ENCODE measurements around the gene CDNF.

CDNF gene

GRCh38 chr10:14838582-14839304 lies 906 bp upstream of the CDNF start:
- TF ChIP-seq, protein P1, sequence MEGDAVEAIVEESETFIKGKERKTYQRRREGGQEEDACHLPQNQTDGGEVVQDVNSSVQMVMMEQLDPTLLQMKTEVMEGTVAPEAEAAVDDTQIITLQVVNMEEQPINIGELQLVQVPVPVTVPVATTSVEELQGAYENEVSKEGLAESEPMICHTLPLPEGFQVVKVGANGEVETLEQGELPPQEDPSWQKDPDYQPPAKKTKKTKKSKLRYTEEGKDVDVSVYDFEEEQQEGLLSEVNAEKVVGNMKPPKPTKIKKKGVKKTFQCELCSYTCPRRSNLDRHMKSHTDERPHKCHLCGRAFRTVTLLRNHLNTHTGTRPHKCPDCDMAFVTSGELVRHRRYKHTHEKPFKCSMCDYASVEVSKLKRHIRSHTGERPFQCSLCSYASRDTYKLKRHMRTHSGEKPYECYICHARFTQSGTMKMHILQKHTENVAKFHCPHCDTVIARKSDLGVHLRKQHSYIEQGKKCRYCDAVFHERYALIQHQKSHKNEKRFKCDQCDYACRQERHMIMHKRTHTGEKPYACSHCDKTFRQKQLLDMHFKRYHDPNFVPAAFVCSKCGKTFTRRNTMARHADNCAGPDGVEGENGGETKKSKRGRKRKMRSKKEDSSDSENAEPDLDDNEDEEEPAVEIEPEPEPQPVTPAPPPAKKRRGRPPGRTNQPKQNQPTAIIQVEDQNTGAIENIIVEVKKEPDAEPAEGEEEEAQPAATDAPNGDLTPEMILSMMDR (conservative IDR thresholded peaks at IDR 0.05) = no peak
- peak overlapping the region; percentile 93 for H3K27ac ChIP-seq

DNA sequence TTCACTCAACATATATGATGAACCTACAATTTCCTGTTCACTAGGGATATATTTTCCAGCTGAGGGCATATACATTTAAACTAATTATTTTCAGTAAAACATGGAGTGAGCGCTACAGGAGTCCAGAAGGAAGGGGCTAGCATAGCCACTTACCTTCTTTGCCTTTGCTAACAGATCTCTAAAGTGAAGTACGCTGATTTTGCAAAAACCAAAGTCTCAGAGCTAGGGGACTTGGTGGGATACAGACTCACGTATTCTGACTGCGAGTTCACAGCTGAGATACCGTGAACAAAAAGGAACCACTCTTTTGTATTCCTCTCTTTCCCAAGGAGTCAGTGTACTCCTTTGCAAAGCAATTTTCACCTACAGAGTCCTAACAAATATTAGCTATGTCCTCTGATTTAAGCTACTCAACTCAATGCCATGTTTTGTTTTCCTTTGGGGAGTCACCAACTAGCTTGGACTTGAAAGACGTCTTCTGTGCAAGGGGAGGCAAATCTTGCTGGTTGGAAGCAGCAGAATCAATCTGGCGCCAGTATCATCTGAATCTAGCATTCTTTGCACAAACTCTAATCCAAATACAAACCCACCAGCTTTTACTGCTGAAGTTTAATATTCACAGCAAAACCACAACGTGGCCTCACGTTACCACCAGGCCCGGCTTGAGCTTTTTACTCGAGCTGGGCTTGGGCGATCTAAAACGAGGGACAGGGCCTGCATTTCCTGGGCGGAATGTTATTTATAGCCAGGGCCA lies 657 bp downstream of the CDNF start:
- peak overlapping the region; percentile 93 for H3K27ac ChIP-seq
- TF ChIP-seq, protein P1 (conservative IDR thresholded peaks at IDR 0.05) = no peak

DNA sequence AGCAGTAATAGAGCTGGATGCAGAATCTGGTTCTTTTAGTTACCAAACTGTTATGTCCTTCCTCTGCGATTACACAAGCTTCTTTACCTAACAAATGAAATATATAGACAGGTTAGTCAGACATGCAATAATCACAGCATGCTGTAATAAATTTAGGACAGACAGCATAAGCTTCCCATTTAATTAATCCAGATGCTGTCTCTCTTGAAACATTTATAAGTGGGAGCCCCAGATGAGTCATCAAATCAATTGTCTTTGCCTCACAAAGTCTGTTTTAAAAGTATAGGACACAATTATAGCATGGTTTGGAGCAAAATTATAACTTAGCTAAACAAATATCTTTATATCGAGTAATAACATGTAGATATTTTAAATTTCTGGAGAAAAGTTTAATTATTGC lies 1.6 kb downstream of the CDNF start:
- no peak overlapping the region; the same call in 1 of the 2 replicates for H3K27ac ChIP-seq
- TF ChIP-seq, protein P1 (conservative IDR thresholded peaks at IDR 0.05) = no peak

DNA sequence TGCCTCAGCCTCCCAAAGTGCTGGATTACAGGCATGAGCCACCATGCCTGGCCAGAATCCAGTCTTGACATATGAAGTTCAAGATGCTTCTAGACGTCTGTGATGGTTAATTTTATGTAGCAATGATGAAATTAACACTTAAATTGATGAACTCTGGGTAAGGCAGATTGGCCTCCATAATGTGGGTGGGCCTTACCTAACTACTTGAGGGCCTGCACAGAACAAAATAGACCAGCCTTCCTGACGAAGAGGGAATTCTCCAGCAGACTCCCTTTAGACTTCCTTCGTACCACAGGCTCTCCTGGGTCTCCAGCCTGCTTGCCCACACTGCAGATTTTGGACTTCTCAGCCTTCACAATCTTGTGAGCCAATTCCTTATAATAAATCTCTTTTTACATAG lies 4.7 kb downstream of the CDNF start:
- H3K27ac ChIP-seq = no peak overlapping the region
- TF ChIP-seq, protein P1 (conservative IDR thresholded peaks at IDR 0.05) = no peak

DNA sequence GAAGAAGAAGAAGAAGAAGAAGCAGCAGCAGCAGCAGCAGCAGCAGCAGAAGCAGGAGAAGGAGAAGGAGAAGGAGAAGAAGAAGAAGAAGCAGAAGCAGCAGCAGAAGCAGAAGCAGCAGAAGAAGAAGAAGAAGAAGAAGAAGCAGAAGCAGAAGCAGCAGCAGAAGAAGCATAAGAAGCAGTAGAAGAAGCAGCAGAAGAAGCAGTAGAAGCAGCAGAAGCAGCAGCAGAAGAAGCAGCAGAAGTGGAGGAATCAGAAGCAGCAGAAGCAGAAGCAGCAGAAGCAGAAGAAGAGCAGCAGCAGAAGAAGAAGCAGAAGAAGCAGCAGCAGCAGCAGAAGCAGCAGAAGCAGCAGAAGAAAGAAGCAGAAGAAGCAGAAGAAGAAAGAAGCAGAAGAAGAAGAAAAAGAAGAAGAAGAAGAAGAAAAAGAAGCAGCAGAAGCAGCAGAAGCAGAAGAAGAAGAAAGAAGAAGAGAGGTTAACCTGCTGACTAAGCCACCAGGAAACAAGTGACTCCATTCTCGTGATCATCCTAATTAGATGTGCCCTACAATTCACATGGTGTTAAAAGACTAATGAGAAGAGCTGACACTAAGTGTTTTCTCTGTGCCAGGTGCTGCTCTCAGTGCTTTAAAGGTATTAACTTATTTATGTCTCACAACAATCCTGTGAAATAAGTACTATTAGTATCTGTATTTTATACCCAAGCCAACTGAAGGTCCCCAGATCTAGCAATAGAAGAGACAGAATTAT lies 11.6 kb downstream of the CDNF start:
- no peak overlapping the region for H3K27ac ChIP-seq
- TF ChIP-seq, protein P1 (conservative IDR thresholded peaks at IDR 0.05) = no peak

GRCh38 chr10:14823966-14824365 lies 13.9 kb downstream of the CDNF start:
- no peak overlapping the region for H3K27ac ChIP-seq
- TF ChIP-seq, protein P1 (conservative IDR thresholded peaks at IDR 0.05) = no peak
